Measurements from ENCODE around the gene PTGER2. TPM values are rescaled to one million over a fixed set of nuclear protein-coding genes. Genes with fewer than 3 reads are reported as not detected.

The PTGER2 gene
- polyA plus RNA-seq, 1 of the 3 experiments (the other 2 are of a cell fraction), result 0.67 TPM

GRCh38 chr14:52338051-52338681 lies 24.1 kb downstream of the PTGER2 start:
- 95% methylated on average over 1 of the region's 1 CpG for WGBS (ENCODE audit: low lambda C conversion rate)

GRCh38 chr14:52339262-52339661 lies 25.1 kb downstream of the PTGER2 start:
- Histone ChIP-seq H3K4me1 (ENCODE audit: control insufficient read depth in 1 of 2, insufficient read depth in 2 of 2, low read depth in 1 of 2, low read length in 1 of 2) (peaks cover 4 to 8% of the 10 kb centered on the region in 2 experiments; a peak in 2 of 4 replicates), H3K9ac (no peak overlapping the region), H2AFZ (ENCODE audit: low read depth) (no peak overlapping the region), H3K36me3 (replicated peaks in 1 of 2; ENCODE audit: control insufficient read depth in 1 of 2, insufficient read depth in 2 of 2, low read length in 1 of 2) (no peaks in the 10 kb centered on the region), H3K4me3 (ENCODE audit: low read depth in 2 of 2, low read length in 1 of 2) (no peak overlapping the region), H3K79me2 (ENCODE audit: insufficient read depth) (no peaks in the 10 kb centered on the region), H3K27ac (ENCODE audit: low read depth in 2 of 2, low read length in 1 of 2) (no peak overlapping the region), H3F3A (replicated peaks; ENCODE audit: insufficient read depth) (no peaks in the 10 kb centered on the region), H3K27me3 (ENCODE audit: insufficient read depth) (no peaks in the 10 kb centered on the region), H3K4me2 (no peak overlapping the region), H3K9me2 (no peaks in the 10 kb centered on the region), H3K9me3 (no peaks in the 10 kb centered on the region), H4K20me1 (ENCODE audit: insufficient read depth) (no peaks in the 10 kb centered on the region)
- no peak for DNase-seq
- ChIA-PET CTCF (no interaction called here), POLR2A (no interaction called here)
- WGBS (ENCODE audit: low lambda C conversion rate), result 57% methylated on average over 1 of the region's 1 CpG
- TF ChIP-seq SMC3 (IDR thresholded peaks at IDR 0.05; ENCODE audit: low read depth, low read length) (no peak), EZH2phosphoT487 (IDR thresholded peaks at IDR 0.05; ENCODE audit: borderline replicate concordance, low read depth) (no peak), USF1 (IDR thresholded peaks at IDR 0.05; ENCODE audit: borderline replicate concordance, low read depth) (no peak), POLR2AphosphoS5 (IDR thresholded peaks at IDR 0.05; ENCODE audit: low read depth, low read length) (no peak), IRF3 (IDR thresholded peaks at IDR 0.05; ENCODE audit: low read depth, low read length) (no peak), RCOR1 (IDR thresholded peaks at IDR 0.05; ENCODE audit: low read length) (no peak), FOSL2 (IDR thresholded peaks at IDR 0.05; ENCODE audit: borderline replicate concordance, low read depth) (no peak), TAF1 (IDR thresholded peaks at IDR 0.05; ENCODE audit: borderline replicate concordance, low read depth, low read length) (no peak), YY1 (IDR thresholded peaks at IDR 0.05; ENCODE audit: low read depth) (no peak), USF2 (IDR thresholded peaks at IDR 0.05; ENCODE audit: borderline replicate concordance, low read depth, low read length) (no peak)

More at GRCh38 chr14:52338051-52338681, 24.1 kb downstream of the PTGER2 start:
- Histone ChIP-seq H3K27me3 (ENCODE audit: insufficient read depth) (no peaks in the 10 kb centered on the region), H3K36me3 (replicated peaks in 1 of 2; ENCODE audit: control insufficient read depth in 1 of 2, insufficient read depth in 2 of 2, low read length in 1 of 2) (no peaks in the 10 kb centered on the region), H3K27ac (ENCODE audit: low read depth in 2 of 2, low read length in 1 of 2) (no peak overlapping the region), H3K4me2 (no peak overlapping the region), H2AFZ (ENCODE audit: low read depth) (no peak overlapping the region), H3K9ac (no peak overlapping the region), H4K20me1 (ENCODE audit: insufficient read depth) (no peaks in the 10 kb centered on the region), H3K9me2 (no peaks in the 10 kb centered on the region), H3K4me1 (ENCODE audit: control insufficient read depth in 1 of 2, insufficient read depth in 2 of 2, low read depth in 1 of 2, low read length in 1 of 2) (peaks cover 7 to 15% of the 10 kb centered on the region in 2 experiments; a peak in 2 of 4 replicates), H3K4me3 (ENCODE audit: low read depth in 2 of 2, low read length in 1 of 2) (no peak overlapping the region), H3K79me2 (ENCODE audit: insufficient read depth) (no peaks in the 10 kb centered on the region), H3F3A (replicated peaks; ENCODE audit: insufficient read depth) (no peaks in the 10 kb centered on the region), H3K9me3 (no peaks in the 10 kb centered on the region)
- TF ChIP-seq PBX3 (IDR thresholded peaks at IDR 0.05) (peak; percentile 72), NRF1 (IDR thresholded peaks at IDR 0.05; ENCODE audit: low read depth, low read length) (no peak), ELF1 (IDR thresholded peaks at IDR 0.05) (no peak), TAF1 (IDR thresholded peaks at IDR 0.05; ENCODE audit: borderline replicate concordance, low read depth, low read length) (no peak), SIN3A (IDR thresholded peaks at IDR 0.05; ENCODE audit: borderline replicate concordance, low read depth, low read length) (no peak), MEF2A (IDR thresholded peaks at IDR 0.05; ENCODE audit: borderline replicate concordance, low read depth) (no peak), FOXM1 (IDR thresholded peaks at IDR 0.05; ENCODE audit: low read depth) (no peak), POLR2AphosphoS5 (IDR thresholded peaks at IDR 0.05; ENCODE audit: low read depth, low read length) (no peak), TEAD4 (IDR thresholded peaks at IDR 0.05; ENCODE audit: borderline replicate concordance, insufficient read depth) (no peak), GATA2 (CRISPR knock-in tag; IDR thresholded peaks at IDR 0.05) (no peak), TCF12 (IDR thresholded peaks at IDR 0.05) (peak; percentile 28; the same call in 1 of the 2 replicates), FOSL2 (IDR thresholded peaks at IDR 0.05; ENCODE audit: borderline replicate concordance, low read depth) (peak; percentile 44; the same call in 1 of the 2 replicates), NFIC (IDR thresholded peaks at IDR 0.05; ENCODE audit: borderline replicate concordance) (no peak), RXRA (IDR thresholded peaks at IDR 0.05; ENCODE audit: borderline replicate concordance, low read depth) (no peak), ZBTB33 (IDR thresholded peaks at IDR 0.05; ENCODE audit: borderline replicate concordance, low read depth) (no peak)
- ChIA-PET POLR2A (no interaction called here), CTCF (no interaction called here)
- DNase-seq, result no peak

Data from SK-N-SH (cell line).